Breast epithelium (tissue), 4 donors: ENCODE measurements around the gene SCAF1. TPM values are rescaled to one million over a fixed set of nuclear protein-coding genes. Genes with fewer than 3 reads are reported as not detected.

Experiments
- DNase-seq, 2 donors: peaks; one replicate each; pipeline ENCODE4 v3.0.0-alpha.2; 2019; ENCODE audit warnings: low spot score in 2 of 2
- H3K27ac ChIP-seq, 2 donors: fragments of 200-600 bp; sonication (generic) in 1 of 2; one replicate each; pipeline ENCODE4 v1.5.1; 2016 to 2019; ENCODE audit warnings: mild to moderate bottlenecking in 1 of 2
- H3K27me3 ChIP-seq, 2 donors: fragments of 200-600 bp; sonication (generic) in 1 of 2; one replicate each; pipeline versions ENCODE4 v1.5.1 to v1.6.0; 2017 to 2019; ENCODE audit warnings: control low read depth in 1 of 2, mild to moderate bottlenecking in 1 of 2
- H3K36me3 ChIP-seq: fragments of 200-600 bp; one replicate; pipeline ENCODE4 v1.5.1; 2019
- H3K4me1 ChIP-seq, 2 donors: fragments of 200-600 bp; sonication (generic); one replicate each; pipeline ENCODE4 v1.5.1; 2016 to 2019; ENCODE audit warnings: control low read depth in 1 of 2
- H3K4me3 ChIP-seq, 3 donors: fragments of 200-600 bp; sonication (generic); 1 replicate in 2 of 3; 2 replicates in 1 of 3; pipeline ENCODE4 v1.5.1; 2016 to 2019; ENCODE audit warnings: mild to moderate bottlenecking in 3 of 3, moderate library complexity in 2 of 3
- H3K9me3 ChIP-seq, 2 donors: fragments of 200-600 bp; sonication (generic) in 1 of 2; one replicate each; pipeline ENCODE4 v1.5.1; 2016 to 2019; ENCODE audit warnings: control low read depth in 1 of 2
- POLR2A ChIP-seq: fragments of 450-650 bp; IDR thresholded peaks from one replicate; pipeline ENCODE4 v1.6.1; 2016; ENCODE audit warnings: antibody characterized with exemption, mild to moderate bottlenecking, moderate library complexity
- POLR2AphosphoS5 ChIP-seq, 3 donors: sonication (generic); formaldehyde crosslinking; IDR thresholded peaks; one replicate each; pipeline ENCODE4 v1.6.1; 2017; ENCODE audit warnings: antibody characterized with exemption in 3 of 3
- intact Hi-C: fragments of 100-400 bp; cut with DNase I; formaldehyde crosslinking; loops from one replicate; pipeline ENCODE4 v1.15.1; 2023; ENCODE audit warnings: low total_unique reads
- total RNA-seq, 3 donors: library from RNA; depleted of rRNA; stranded (reverse); fragments of >200 nt; gene quantifications; one replicate each; pipeline ENCODE4 v1.1.0, GENCODE V29; 2016
- TF ChIP-seq, protein P1 (sequence below), 3 donors: fragments of 450-650 bp; IDR thresholded peaks; one replicate each; pipeline ENCODE4 v1.5.1; 2016 to 2017; ENCODE audit warnings: antibody characterized with exemption in 3 of 3, mild to moderate bottlenecking in 3 of 3, moderate library complexity in 3 of 3

Gene SCAF1
- total RNA-seq, 3 donors from 2014 or later: 9.8 to 15.4 (median 10.6) TPM

DNA sequence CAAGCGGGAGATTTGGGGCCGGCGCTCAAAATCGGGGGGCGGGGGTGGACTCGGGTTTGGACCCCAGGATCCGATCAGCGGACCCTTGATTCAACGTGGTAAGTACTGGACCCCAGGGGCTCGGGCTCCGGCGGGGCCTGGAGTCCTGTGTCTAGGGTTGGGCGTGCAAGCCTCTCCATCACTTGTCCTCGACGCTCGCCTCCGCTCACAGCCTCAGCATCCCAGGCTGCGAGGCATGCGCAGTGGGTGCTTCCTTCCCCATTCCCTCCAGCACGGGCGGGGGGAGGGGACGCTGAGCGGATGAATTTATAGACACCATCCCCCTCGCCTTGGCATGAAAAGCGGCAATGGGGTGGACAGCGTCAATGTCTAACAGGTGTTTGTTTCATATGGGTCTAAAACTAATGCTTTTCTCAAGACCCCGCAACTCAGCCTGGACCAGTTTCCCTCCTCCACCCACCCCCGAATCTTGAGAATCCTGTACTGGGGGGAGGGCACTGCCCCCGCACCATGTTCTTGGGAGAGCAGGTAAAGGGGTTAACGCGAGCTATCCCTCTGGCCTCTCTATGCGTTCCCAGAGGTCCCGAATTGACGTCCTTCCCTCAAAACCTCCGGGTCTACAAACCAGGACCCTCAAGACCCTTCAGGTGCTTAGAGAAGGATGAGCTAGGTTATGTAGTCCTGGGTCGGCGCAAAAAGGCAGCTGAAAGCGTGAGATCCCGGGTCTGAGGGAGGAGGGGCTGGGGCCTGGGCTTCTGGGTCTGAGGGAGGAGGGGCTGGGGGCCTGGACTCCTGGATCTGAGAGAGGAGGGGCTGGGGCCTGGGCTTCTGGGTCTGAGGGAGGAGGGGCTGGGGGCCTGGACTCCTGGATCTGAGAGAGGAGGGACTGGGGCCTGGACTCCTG lies 49.5 kb downstream of the SCAF1 start:
- TF ChIP-seq, protein P1, sequence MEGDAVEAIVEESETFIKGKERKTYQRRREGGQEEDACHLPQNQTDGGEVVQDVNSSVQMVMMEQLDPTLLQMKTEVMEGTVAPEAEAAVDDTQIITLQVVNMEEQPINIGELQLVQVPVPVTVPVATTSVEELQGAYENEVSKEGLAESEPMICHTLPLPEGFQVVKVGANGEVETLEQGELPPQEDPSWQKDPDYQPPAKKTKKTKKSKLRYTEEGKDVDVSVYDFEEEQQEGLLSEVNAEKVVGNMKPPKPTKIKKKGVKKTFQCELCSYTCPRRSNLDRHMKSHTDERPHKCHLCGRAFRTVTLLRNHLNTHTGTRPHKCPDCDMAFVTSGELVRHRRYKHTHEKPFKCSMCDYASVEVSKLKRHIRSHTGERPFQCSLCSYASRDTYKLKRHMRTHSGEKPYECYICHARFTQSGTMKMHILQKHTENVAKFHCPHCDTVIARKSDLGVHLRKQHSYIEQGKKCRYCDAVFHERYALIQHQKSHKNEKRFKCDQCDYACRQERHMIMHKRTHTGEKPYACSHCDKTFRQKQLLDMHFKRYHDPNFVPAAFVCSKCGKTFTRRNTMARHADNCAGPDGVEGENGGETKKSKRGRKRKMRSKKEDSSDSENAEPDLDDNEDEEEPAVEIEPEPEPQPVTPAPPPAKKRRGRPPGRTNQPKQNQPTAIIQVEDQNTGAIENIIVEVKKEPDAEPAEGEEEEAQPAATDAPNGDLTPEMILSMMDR (IDR thresholded peaks at IDR 0.05): no peak
- TF ChIP-seq POLR2AphosphoS5 (IDR thresholded peaks at IDR 0.05) (no peak), POLR2A (no peak)
- no peaks in the 10 kb centered on the region for H3K27me3 ChIP-seq
- DNase-seq: no peak
- H3K9me3 ChIP-seq: no peaks in the 10 kb centered on the region
- H3K4me3 ChIP-seq: peak overlapping the region; percentile 46 to 75 (median 58)
- no peaks in the 10 kb centered on the region for H3K36me3 ChIP-seq
- H3K27ac ChIP-seq: peak overlapping the region in 1 of 2 donors; percentile 70
- intact Hi-C loops: no loop called here
- peaks cover 0 to 6% of the 10 kb centered on the region in 2 donors for H3K4me1 ChIP-seq

DNA sequence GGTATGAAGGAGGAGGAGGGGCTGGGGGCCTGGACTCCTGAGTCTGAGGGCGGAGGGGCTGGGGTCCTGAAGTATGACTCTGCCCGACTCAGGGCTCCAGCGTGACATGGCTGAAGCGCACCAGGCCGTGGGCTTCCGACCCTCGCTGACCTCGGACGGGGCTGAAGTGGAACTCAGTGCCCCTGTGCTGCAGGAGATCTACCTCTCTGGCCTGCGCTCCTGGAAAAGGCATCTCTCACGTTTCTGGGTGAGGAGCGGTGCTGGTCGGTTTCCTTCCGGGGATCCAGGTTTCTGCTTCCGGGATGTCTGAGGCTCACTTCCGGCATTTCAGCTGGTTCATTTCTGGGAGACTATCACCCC lies 50.1 kb downstream of the SCAF1 start:
- DNase-seq: no peak
- H3K27ac ChIP-seq: no peak overlapping the region
- TF ChIP-seq, protein P1 (IDR thresholded peaks at IDR 0.05): no peak
- no peak for TF ChIP-seq POLR2AphosphoS5 (IDR thresholded peaks at IDR 0.05)
- no peak for TF ChIP-seq POLR2A
- peak overlapping the region in 1 of 3 donors; percentile 58 for H3K4me3 ChIP-seq
- peaks cover 0 to 6% of the 10 kb centered on the region in 2 donors for H3K4me1 ChIP-seq
- no peaks in the 10 kb centered on the region for H3K27me3 ChIP-seq
- intact Hi-C loops: no loop called here
- H3K36me3 ChIP-seq: no peaks in the 10 kb centered on the region
- H3K9me3 ChIP-seq: no peaks in the 10 kb centered on the region

DNA sequence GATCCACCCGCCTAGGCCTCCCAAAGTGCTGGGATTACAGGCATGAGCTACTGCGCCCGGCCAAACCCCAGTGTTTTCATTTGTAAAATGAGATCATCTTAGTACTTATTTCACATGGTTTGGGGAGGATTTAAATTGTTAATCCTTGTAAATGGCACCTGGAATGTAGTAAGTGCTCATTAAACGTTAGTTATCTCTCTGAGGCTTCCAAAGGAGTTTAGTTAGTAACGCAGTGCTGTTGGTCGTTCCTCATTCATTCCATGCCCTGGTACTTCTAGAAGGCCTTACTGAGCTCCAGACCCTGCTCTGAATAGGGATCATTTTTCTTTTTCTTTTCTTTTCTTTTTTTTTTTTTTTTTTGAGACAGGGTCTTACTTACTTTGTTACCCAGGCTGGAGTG lies 54.1 kb downstream of the SCAF1 start:
- Histone ChIP-seq H3K4me3 (no peak overlapping the region), H3K9me3 (no peaks in the 10 kb centered on the region), H3K36me3 (no peaks in the 10 kb centered on the region), H3K27me3 (no peaks in the 10 kb centered on the region), H3K4me1 (no peaks in the 10 kb centered on the region), H3K27ac (no peak overlapping the region)
- TF ChIP-seq POLR2A: no peak
- TF ChIP-seq, protein P1 (IDR thresholded peaks at IDR 0.05): no peak
- TF ChIP-seq POLR2AphosphoS5 (IDR thresholded peaks at IDR 0.05): no peak
- intact Hi-C loops: no loop called here
- no peak for DNase-seq

DNA sequence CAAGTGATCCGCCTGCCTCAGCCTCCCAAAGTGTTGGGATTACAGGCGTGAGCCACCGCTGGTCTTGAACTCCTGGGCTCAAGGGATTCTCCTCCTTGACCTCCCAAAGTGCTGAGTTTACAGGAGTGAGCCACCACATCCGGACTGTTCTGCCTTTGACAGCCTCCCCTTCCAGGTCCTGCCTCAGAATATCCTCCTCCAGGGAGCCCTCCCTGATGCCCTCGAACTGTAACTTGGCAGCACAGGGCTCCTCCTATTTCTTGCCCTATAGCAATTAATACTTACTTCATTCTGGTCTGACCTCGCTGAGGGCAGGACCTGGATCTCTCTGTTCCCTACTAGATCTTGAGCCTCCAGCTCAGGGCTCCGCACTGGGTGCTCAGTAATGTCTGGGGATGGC lies 54.9 kb downstream of the SCAF1 start:
- Histone ChIP-seq H3K27ac (no peak overlapping the region), H3K36me3 (no peaks in the 10 kb centered on the region), H3K27me3 (no peaks in the 10 kb centered on the region), H3K9me3 (no peaks in the 10 kb centered on the region), H3K4me3 (no peak overlapping the region), H3K4me1 (no peaks in the 10 kb centered on the region)
- no peak for TF ChIP-seq POLR2A
- TF ChIP-seq, protein P1 (IDR thresholded peaks at IDR 0.05): no peak
- TF ChIP-seq POLR2AphosphoS5 (IDR thresholded peaks at IDR 0.05): no peak
- DNase-seq: no peak
- intact Hi-C loops: no loop called here

DNA sequence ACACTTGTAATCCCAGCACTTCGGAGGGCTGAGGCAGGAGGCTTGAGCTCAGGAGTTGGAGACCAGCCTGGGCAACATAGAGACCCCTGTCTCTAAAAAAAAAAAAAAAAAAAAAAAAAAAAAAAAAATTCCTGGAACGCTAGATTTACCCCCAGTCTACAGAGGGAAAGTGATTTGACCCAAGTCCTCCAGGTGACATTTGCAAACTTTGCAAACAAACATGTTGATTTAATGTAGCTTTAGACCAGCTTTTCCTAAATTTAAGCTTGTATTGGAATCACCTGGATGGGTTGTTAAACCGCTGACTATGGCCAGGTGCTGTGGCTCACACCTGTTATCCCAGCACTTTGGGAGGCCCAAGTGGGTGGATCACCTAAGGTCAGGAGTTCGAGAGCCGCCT lies 57.4 kb downstream of the SCAF1 start:
- no peaks in the 10 kb centered on the region for H3K27me3 ChIP-seq
- H3K36me3 ChIP-seq: no peaks in the 10 kb centered on the region
- TF ChIP-seq POLR2A: no peak
- H3K27ac ChIP-seq: no peak overlapping the region
- DNase-seq: no peak
- H3K4me3 ChIP-seq: no peak overlapping the region
- intact Hi-C loops: no loop called here
- no peaks in the 10 kb centered on the region for H3K4me1 ChIP-seq
- no peaks in the 10 kb centered on the region for H3K9me3 ChIP-seq
